CD4-positive, alpha-beta T cell treated with Interleukin-17A for 4 hours (primary cell): ENCODE measurements around the gene PFN3.

Experiments
- DNase-seq: peaks from one replicate; pipeline ENCODE4 v3.0.0-alpha.2; 2020; ENCODE audit warnings: mixed read lengths

The PFN3 gene

GRCh38 chr5:177359451-177359851, 41.0 kb downstream of the PFN3 start:
- DNase-seq, result no peak

- DNase-seq, result peak; percentile 26
Measured at GRCh38 chr5:177358370-177358819, 42.1 kb downstream of the PFN3 start.

- DNase-seq, result peak; percentile 82
Measured at GRCh38 chr5:177357459-177358351, 42.8 kb downstream of the PFN3 start, which contains the start of gene RGS14. TSS of gene RGS14 (plus strand) at chr5:177357924. CDS start at chr5:177358025, 101 bp downstream.

- no peak for DNase-seq
Measured at GRCh38 chr5:177357146-177357458, 43.4 kb downstream of the PFN3 start.

GRCh38 chr5:177356746-177357145, 43.7 kb downstream of the PFN3 start:
- no peak for DNase-seq

- DNase-seq, result no peak
Measured at GRCh38 chr5:177355868-177356168, 44.6 kb downstream of the PFN3 start.

GRCh38 chr5:177355162-177355867, 45.1 kb downstream of the PFN3 start:
- DNase-seq, result no peak

GRCh38 chr5:177354711-177355110, 45.8 kb downstream of the PFN3 start:
- DNase-seq, result no peak

GRCh38 chr5:177354256-177354655, 46.2 kb downstream of the PFN3 start:
- DNase-seq, result no peak

GRCh38 chr5:177353093-177353492, 47.4 kb downstream of the PFN3 start:
- DNase-seq, result no peak

- DNase-seq, result peak; percentile 91
Measured at GRCh38 chr5:177351392-177352329, 48.8 kb downstream of the PFN3 start, which contains the start of gene LMAN2. TSS of gene LMAN2 (minus strand) at chr5:177351668. CDS start at chr5:177351647, 21 bp downstream.

GRCh38 chr5:177350776-177351391, 49.6 kb downstream of the PFN3 start:
- no peak for DNase-seq
